Measurements from ENCODE around the gene CRYGA. TPM values are rescaled to one million over a fixed set of nuclear protein-coding genes. Genes with fewer than 3 reads are reported as not detected.
A peak's percentile ranks its signal among the peaks of the same experiment; 100 is the strongest.

CRYGA gene
- total RNA-seq, 1 donor: not detected

- no peak overlapping the region for H3K4me3 ChIP-seq (ENCODE audit: low read depth, low read length)
- no peak for DNase-seq (ENCODE audit: low read depth)
- TF ChIP-seq, protein P1, sequence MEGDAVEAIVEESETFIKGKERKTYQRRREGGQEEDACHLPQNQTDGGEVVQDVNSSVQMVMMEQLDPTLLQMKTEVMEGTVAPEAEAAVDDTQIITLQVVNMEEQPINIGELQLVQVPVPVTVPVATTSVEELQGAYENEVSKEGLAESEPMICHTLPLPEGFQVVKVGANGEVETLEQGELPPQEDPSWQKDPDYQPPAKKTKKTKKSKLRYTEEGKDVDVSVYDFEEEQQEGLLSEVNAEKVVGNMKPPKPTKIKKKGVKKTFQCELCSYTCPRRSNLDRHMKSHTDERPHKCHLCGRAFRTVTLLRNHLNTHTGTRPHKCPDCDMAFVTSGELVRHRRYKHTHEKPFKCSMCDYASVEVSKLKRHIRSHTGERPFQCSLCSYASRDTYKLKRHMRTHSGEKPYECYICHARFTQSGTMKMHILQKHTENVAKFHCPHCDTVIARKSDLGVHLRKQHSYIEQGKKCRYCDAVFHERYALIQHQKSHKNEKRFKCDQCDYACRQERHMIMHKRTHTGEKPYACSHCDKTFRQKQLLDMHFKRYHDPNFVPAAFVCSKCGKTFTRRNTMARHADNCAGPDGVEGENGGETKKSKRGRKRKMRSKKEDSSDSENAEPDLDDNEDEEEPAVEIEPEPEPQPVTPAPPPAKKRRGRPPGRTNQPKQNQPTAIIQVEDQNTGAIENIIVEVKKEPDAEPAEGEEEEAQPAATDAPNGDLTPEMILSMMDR (IDR thresholded peaks at IDR 0.05; ENCODE audit: insufficient read depth, low read length): no peak
Observed at GRCh38 chr2:208183526-208183925, 20.1 kb upstream of the CRYGA start.

GRCh38 chr2:208182835-208183234 lies 19.4 kb upstream of the CRYGA start:
- DNase-seq (ENCODE audit: low read depth): peak; percentile 9
- TF ChIP-seq, protein P1 (IDR thresholded peaks at IDR 0.05; ENCODE audit: insufficient read depth, low read length): no peak
- no peak overlapping the region for H3K4me3 ChIP-seq (ENCODE audit: low read depth, low read length)

DNA sequence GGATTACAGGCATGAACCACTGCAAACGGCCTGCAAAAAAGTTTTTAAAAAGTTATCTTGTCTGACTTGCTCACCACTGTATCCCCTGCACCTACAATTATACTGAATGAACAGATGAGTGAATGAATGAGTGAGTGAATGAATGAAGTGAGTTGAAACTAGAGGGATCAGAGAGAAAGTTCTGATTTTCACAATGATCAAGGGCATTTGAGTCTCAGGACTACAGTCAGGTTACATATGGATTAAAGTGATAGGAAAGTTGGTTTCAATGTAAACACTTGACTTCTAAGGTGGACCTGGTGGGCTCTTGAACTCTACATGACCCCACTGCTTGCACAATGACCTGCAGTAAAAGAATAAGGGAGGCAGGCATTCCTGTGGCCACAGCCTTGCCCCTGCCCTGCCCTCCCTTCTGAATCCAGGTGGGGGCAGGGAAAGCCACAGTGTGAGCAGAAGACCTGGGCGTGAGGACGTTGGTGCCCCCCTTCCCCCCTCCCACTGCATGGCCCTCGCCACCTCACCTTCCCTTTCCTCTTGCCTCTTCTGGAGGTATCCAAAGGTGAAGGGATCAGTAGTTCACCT lies 15.7 kb upstream of the CRYGA start:
- no peak for DNase-seq (ENCODE audit: low read depth)
- H3K4me3 ChIP-seq (ENCODE audit: low read depth, low read length): no peak overlapping the region
- TF ChIP-seq, protein P1 (IDR thresholded peaks at IDR 0.05; ENCODE audit: insufficient read depth, low read length): no peak

GRCh38 chr2:208175840-208176153 lies 12.4 kb upstream of the CRYGA start:
- no peak overlapping the region for H3K4me3 ChIP-seq (ENCODE audit: low read depth, low read length)
- TF ChIP-seq, protein P1 (IDR thresholded peaks at IDR 0.05; ENCODE audit: insufficient read depth, low read length): no peak
- DNase-seq (ENCODE audit: low read depth): no peak

DNA sequence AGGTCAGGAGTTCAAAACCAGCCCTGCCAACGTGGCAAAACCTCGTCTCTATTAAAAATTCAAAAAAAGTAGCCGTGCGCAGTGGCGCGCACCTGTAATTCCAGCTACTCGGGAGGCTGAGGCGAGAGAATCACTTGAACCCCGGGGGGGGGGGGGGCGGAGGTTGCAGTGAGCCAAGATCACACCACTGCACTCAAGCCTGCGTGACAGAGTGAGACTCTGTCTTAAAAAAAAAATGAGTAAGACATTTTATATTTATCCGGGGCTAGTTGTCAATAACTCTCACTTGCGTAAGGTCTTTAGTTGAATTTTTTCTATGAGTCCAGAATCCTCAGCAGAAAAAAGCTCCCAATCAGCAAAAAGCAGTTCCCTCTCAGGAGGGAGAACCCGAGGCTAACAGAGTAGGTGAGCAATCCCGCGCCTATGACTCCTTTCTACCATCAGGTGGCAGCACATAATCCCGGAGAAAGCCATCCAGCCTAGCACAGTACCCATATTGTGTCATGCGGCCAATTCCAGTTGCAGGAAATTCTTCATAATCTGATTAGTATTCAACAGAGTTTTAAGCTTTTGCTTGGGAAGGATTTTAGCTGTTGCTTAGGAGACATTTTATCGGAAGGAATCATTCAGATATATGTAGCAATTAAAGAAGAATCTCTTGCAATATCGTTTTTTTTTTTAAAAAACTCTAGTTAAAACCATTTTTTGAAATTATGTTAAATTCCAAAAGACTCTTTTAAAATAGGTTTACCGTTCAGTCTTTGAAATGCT lies 11.9 kb upstream of the CRYGA start:
- TF ChIP-seq, protein P1 (IDR thresholded peaks at IDR 0.05; ENCODE audit: insufficient read depth, low read length): peak; percentile 95
- no peak overlapping the region for H3K4me3 ChIP-seq (ENCODE audit: low read depth, low read length)
- peak; percentile 88 for DNase-seq (ENCODE audit: low read depth)

DNA sequence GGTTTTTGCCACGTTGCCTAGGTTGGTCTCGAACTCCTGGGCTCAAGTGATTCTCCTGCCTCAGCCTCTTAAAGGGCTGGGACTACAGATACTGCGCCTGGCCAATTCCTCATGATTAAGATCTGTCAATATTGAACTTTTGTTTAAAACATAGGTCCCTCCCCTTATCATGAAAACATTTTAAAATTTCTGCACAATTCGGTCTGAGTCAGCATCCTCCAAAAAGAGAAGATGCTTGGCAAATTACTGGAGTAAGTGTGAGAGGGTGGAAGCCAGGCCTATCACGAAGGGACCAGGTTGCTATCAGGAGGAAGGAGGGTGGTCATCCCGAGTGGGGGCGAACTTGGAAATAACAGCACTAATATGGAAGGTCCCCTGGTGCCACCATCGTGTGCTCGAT lies 10.8 kb upstream of the CRYGA start:
- DNase-seq (ENCODE audit: low read depth): no peak
- TF ChIP-seq, protein P1 (IDR thresholded peaks at IDR 0.05; ENCODE audit: insufficient read depth, low read length): no peak
- H3K4me3 ChIP-seq (ENCODE audit: low read depth, low read length): no peak overlapping the region

Measured in fibroblast of the aortic adventitia (primary cell).